HepG2 (cell line): ENCODE data around the gene CLUH. TPM values are rescaled to one million over a fixed set of nuclear protein-coding genes. Genes with fewer than 3 reads are reported as not detected.

Experiments
- ATAC-seq: fragments of 200-7000 bp; cut with Tn5 transposase; 3 replicates; pipeline ENCODE4 v1.9.1; 2020; ENCODE audit warnings: mild to moderate bottlenecking, moderate library complexity
- BruUV-seq: library from RNA; stranded (reverse); fragments of 400-500 nt; replicated peaks from 2 replicates; lab custom pipeline; 2021; lab: Mats Ljungman, UMichigan
- CTCF ChIA-PET: fragments of 300-600 bp; formaldehyde crosslinking; extraction: SDS; loops from one replicate; lab custom pipeline; 2021; ENCODE audit warnings: low total read pairs, inconsistent platforms, low intra/inter-chr PET ratio; lab: Yijun Ruan, JAX
- POLR2A ChIA-PET: fragments of 350-600 bp; sonication (Branson Sonifier 250); formaldehyde crosslinking; loops from one replicate; lab custom pipeline; 2020; ENCODE audit warnings: antibody characterized with exemption, inconsistent platforms; lab: Yijun Ruan, JAX
- DNase-seq: peaks from one replicate; pipeline ENCODE4 v3.0.0-alpha.2; 2015; ENCODE audit warnings: low spot score
- FAIRE-seq: peaks from 3 replicates; lab custom pipeline; 2011; peaks lifted over from hg19 to GRCh38; lab: Jason Lieb, UNC
- H2AFZ ChIP-seq: one replicate; pipeline ENCODE4 v1.6.1; 2011; ENCODE audit warnings: low read length, inconsistent platforms
- H3K27ac ChIP-seq: fragments of 300-600 bp; 3 replicates; pipeline ENCODE4 v1.8.0; 2011; ENCODE audit warnings: mixed run types, mild to moderate bottlenecking, mixed read lengths, low read length, inconsistent platforms; ENCODE audit not compliant: insufficient read depth; ENCODE audit errors: extremely low read length
- H3K27me3 ChIP-seq, 2 experiments: fragments of 200-600 bp in 1 of 2; 2 replicates in 1 of 2; 3 replicates in 1 of 2; pipeline versions ENCODE4 v1.6.0 to v1.8.0; 2011; ENCODE audit warnings: low read length in 2 of 2, mild to moderate bottlenecking in 2 of 2, moderate library complexity in 2 of 2, inconsistent platforms in 1 of 2; ENCODE audit not compliant: insufficient read depth in 2 of 2, control insufficient read depth in 1 of 2
- H3K36me3 ChIP-seq, 2 experiments: fragments of 200-600 bp in 1 of 2; replicated peaks in 1 of 2; 2 replicates in 1 of 2; 3 replicates in 1 of 2; pipeline versions ENCODE4 v1.5.1 to v1.8.0; 2011; ENCODE audit warnings: low read length in 2 of 2, inconsistent platforms in 1 of 2; ENCODE audit not compliant: insufficient read depth in 2 of 2, control insufficient read depth in 1 of 2
- H3K4me1 ChIP-seq: 2 replicates; pipeline ENCODE4 v1.5.1; 2012; ENCODE audit warnings: low read length, inconsistent platforms; ENCODE audit not compliant: insufficient read depth
- H3K4me2 ChIP-seq: 2 replicates; pipeline ENCODE4 v1.6.0; 2011; ENCODE audit warnings: low read depth, low read length, inconsistent platforms
- H3K4me3 ChIP-seq, 3 experiments: fragments of 200-600 bp in 1 of 3; sonication (generic), shearing (Covaris generic) in 1 of 3; replicated peaks in 1 of 3; 2 replicates each; pipeline ENCODE4 v1.5.1; 2011 to 2016; ENCODE audit warnings: low read length in 3 of 3, inconsistent platforms in 2 of 3, low read depth in 2 of 3, mild to moderate bottlenecking in 2 of 3, control low read depth in 1 of 3, mixed read lengths in 1 of 3; ENCODE audit not compliant: insufficient read depth in 1 of 3
- H3K79me2 ChIP-seq: one replicate; pipeline ENCODE4 v1.6.1; 2011; ENCODE audit warnings: low read length, inconsistent platforms; ENCODE audit not compliant: insufficient read depth
- H3K9ac ChIP-seq: 2 replicates; pipeline ENCODE4 v1.6.0; 2011; ENCODE audit warnings: mild to moderate bottlenecking, low read depth, low read length, inconsistent platforms; ENCODE audit not compliant: insufficient read depth
- H3K9me3 ChIP-seq: 2 replicates; pipeline ENCODE4 v1.5.1; 2012; ENCODE audit warnings: mild to moderate bottlenecking, low read length
- H4K20me1 ChIP-seq: 2 replicates; pipeline ENCODE4 v1.6.0; 2011; ENCODE audit warnings: inconsistent platforms, mild to moderate bottlenecking, low read length, moderate library complexity; ENCODE audit not compliant: insufficient read depth
- AGO2 ChIP-seq: fragments of 200-400 bp; formaldehyde crosslinking; optimal IDR thresholded peaks from 2 replicates; pipeline ENCODE3; 2017; ENCODE audit warnings: mild to moderate bottlenecking, low read depth, low read length, moderate library complexity
- AKAP8 ChIP-seq: sonication (generic); formaldehyde crosslinking; IDR thresholded peaks from 2 replicates; pipeline ENCODE4 v1.5.1; 2020; ENCODE audit warnings: mild to moderate bottlenecking, missing genetic modification reagents
- ATAD3A ChIP-seq: sonication (generic); formaldehyde crosslinking; IDR thresholded peaks from 2 replicates; pipeline ENCODE4 v1.4.0; 2020; ENCODE audit warnings: missing genetic modification reagents
- ATF7-NPFF ChIP-seq: sonication (generic); formaldehyde crosslinking; IDR thresholded peaks from 2 replicates; pipeline ENCODE4 v1.8.1; 2023; ENCODE audit warnings: mild to moderate bottlenecking, low read depth, missing genetic modification reagents, moderate library complexity
- CBFB ChIP-seq: sonication (generic); formaldehyde crosslinking; IDR thresholded peaks from 2 replicates; pipeline ENCODE4 v1.4.0; 2020; ENCODE audit warnings: missing genetic modification reagents
- CHD2 ChIP-seq: IDR thresholded peaks from 2 replicates; pipeline ENCODE4 v1.6.1; 2011; ENCODE audit warnings: low read depth, low read length, improper control_type of control experiment
- IKZF4 ChIP-seq: sonication (generic); formaldehyde crosslinking; IDR thresholded peaks from 2 replicates; pipeline ENCODE4 v1.5.1; 2020; ENCODE audit warnings: borderline replicate concordance, mild to moderate bottlenecking, low read depth, missing genetic modification reagents; ENCODE audit errors: not compliant biosample characterization
- KDM3A ChIP-seq: IDR thresholded peaks from 2 replicates; pipeline ENCODE4 v1.6.1; 2018; ENCODE audit warnings: low read depth, missing compliant biosample characterization
- NR2F2 ChIP-seq: IDR thresholded peaks from 2 replicates; pipeline ENCODE4 v1.6.1; 2012; ENCODE audit warnings: low read depth, inconsistent platforms, borderline replicate concordance
- REXO4 ChIP-seq: sonication (generic); formaldehyde crosslinking; IDR thresholded peaks from 2 replicates; pipeline ENCODE4 v1.8.0; 2022; ENCODE audit warnings: missing genetic modification reagents, mild to moderate bottlenecking, borderline replicate concordance
- STAT5B ChIP-seq: sonication (generic); formaldehyde crosslinking; IDR thresholded peaks from 2 replicates; pipeline ENCODE4 v1.4.0; 2020; ENCODE audit warnings: missing genetic modification reagents
- ZNF333 ChIP-seq: sonication (generic); formaldehyde crosslinking; IDR thresholded peaks from 2 replicates; pipeline ENCODE4 v1.4.0; 2020; ENCODE audit warnings: mild to moderate bottlenecking, missing genetic modification reagents, borderline replicate concordance
- ZNF350 ChIP-seq: sonication (generic); formaldehyde crosslinking; IDR thresholded peaks from 2 replicates; pipeline ENCODE4 v1.4.0; 2020; ENCODE audit warnings: mild to moderate bottlenecking, low read depth, missing genetic modification reagents, borderline replicate concordance
- ZNF513 ChIP-seq: sonication (generic); formaldehyde crosslinking; conservative IDR thresholded peaks from 2 replicates; pipeline ENCODE4 v1.5.0; 2020; ENCODE audit warnings: missing genetic modification reagents
- ZNF878 ChIP-seq: sonication (generic); formaldehyde crosslinking; IDR thresholded peaks from 2 replicates; pipeline ENCODE4 v1.8.1; 2023; ENCODE audit warnings: mild to moderate bottlenecking, missing genetic modification reagents, moderate library complexity
- WGBS: methylation state at CpG from one replicate; pipeline ENCODE4 v1.1.6; 2017; ENCODE audit warnings: low lambda C conversion rate; 5-methylcytosine and 5-hydroxymethylcytosine counted together
- in situ Hi-C: cut with HindIII; loops from 2 replicates; pipeline ENCODE4 v1.10.0; 2017; ENCODE audit warnings: low pct_unique_long_range_greater_than_20kb; ENCODE audit not compliant: extremely low pct_ligation_motif_present
- intact Hi-C: fragments of 100-400 bp; cut with micrococcal nuclease; formaldehyde crosslinking; loops from one replicate; pipeline ENCODE4 v1.10.0; 2022; ENCODE audit not compliant: unreplicated experiment
- polyA plus RNA-seq, 8 experiments: library from polyadenylated mRNA; depleted of rRNA in 3 of 8; stranded (reverse) in 7 of 8; unstranded in 1 of 8; fragments of >200 nt; fragmentation: Illumina TruSeq in 4 of 8; extraction: Trizol in 4 of 8; gene quantifications; 2 replicates each; pipeline versions ENCODE4 v1.2.1 to v1.2.3, GENCODE V29; 2011 to 2016; ENCODE audit warnings: low read depth in 4 of 8, missing spikeins in 1 of 8, mixed read lengths in 1 of 8; ENCODE audit not compliant: insufficient read depth in 1 of 8
- total RNA-seq, 5 experiments: library from RNA; depleted of rRNA; stranded (reverse); fragments of >200 nt; fragmentation: Illumina TruSeq; extraction: Trizol; gene quantifications; 2 replicates each; pipeline ENCODE4 v1.2.3, GENCODE V29; 2016; ENCODE audit warnings: low read depth in 1 of 5
- TF ChIP-seq, protein P1 (sequence below): sonication (generic); formaldehyde crosslinking; conservative IDR thresholded peaks from 2 replicates; pipeline ENCODE4 v1.4.0; 2020; ENCODE audit warnings: missing genetic modification reagents
- TF ChIP-seq, protein P2 (sequence below): sonication (generic); formaldehyde crosslinking; IDR thresholded peaks from 2 replicates; pipeline ENCODE4 v1.4.0; 2020; ENCODE audit warnings: missing genetic modification reagents
- TF ChIP-seq, protein P3 (sequence below): IDR thresholded peaks from 2 replicates; pipeline ENCODE4 v1.6.1; 2018; ENCODE audit warnings: missing genetic modification reagents

The CLUH gene
- total and polyA plus RNA-seq, 2 of the 13 experiments (the other 11 are each of a cell fraction or from before 2014, with no cell fraction given): 30.9 to 60.5 TPM

- peaks cover 16 to 24% of the 10 kb centered on the region in 2 experiments; a peak in 3 of 5 replicates for H3K36me3 ChIP-seq
- no peaks in the 10 kb centered on the region for H3K9me3 ChIP-seq
- no peak overlapping the region for H3K27ac ChIP-seq
- H4K20me1 ChIP-seq: peaks cover 6% of the 10 kb centered on the region; the same call in 1 of the 2 replicates
- H3K79me2 ChIP-seq: no peaks in the 10 kb centered on the region
- BruUV-seq: no TSS peak
- in situ Hi-C loops: no loop called here
- intact Hi-C loops: no loop called here
- no peak for FAIRE-seq
- peak; percentile 19 for DNase-seq
- peak; percentile 12 for ATAC-seq
- no peak overlapping the region for H3K4me2 ChIP-seq
- H2AFZ ChIP-seq: no peak overlapping the region
- no peak overlapping the region for H3K4me3 ChIP-seq
- ChIA-PET CTCF (no interaction called here), POLR2A (interaction anchor here (3.8 kb wide), 1 partner anchor 21 kb away, joined by 19 read pairs; no protein-coding TSS in a partner anchor)
- no peaks in the 10 kb centered on the region for H3K4me1 ChIP-seq
- 83% methylated on average over 23 of the region's 27 CpGs for WGBS
- H3K9ac ChIP-seq: no peak overlapping the region
- no peaks in the 10 kb centered on the region for H3K27me3 ChIP-seq
- TF ChIP-seq NR2F2 (peak; percentile 31; the same call in 1 of the 2 replicates), ZNF878 (CRISPR knock-in tag) (0 out of 2 replicates have a peak, but pooled peaks have one; percentile 29), CHD2 (no peak), CBFB (CRISPR knock-in tag) (no peak), ATAD3A (CRISPR knock-in tag) (no peak), REXO4 (no peak), ZNF513 (CRISPR knock-in tag) (no peak), KDM3A (CRISPR knock-in tag) (no peak), ZNF333 (CRISPR knock-in tag) (no peak), IKZF4 (CRISPR knock-in tag) (no peak), ATF7-NPFF (no peak), ZNF350 (CRISPR knock-in tag) (0 out of 2 replicates have a peak, but pooled peaks have one; percentile 43), AKAP8 (0 out of 2 replicates have a peak, but pooled peaks have one; percentile 23), AGO2 (peak; percentile 82), STAT5B (CRISPR knock-in tag) (no peak)
- TF ChIP-seq, protein P1, sequence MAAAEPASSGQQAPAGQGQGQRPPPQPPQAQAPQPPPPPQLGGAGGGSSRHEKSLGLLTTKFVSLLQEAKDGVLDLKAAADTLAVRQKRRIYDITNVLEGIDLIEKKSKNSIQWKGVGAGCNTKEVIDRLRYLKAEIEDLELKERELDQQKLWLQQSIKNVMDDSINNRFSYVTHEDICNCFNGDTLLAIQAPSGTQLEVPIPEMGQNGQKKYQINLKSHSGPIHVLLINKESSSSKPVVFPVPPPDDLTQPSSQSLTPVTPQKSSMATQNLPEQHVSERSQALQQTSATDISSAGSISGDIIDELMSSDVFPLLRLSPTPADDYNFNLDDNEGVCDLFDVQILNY (CRISPR knock-in tag): no peak
- TF ChIP-seq, protein P2, sequence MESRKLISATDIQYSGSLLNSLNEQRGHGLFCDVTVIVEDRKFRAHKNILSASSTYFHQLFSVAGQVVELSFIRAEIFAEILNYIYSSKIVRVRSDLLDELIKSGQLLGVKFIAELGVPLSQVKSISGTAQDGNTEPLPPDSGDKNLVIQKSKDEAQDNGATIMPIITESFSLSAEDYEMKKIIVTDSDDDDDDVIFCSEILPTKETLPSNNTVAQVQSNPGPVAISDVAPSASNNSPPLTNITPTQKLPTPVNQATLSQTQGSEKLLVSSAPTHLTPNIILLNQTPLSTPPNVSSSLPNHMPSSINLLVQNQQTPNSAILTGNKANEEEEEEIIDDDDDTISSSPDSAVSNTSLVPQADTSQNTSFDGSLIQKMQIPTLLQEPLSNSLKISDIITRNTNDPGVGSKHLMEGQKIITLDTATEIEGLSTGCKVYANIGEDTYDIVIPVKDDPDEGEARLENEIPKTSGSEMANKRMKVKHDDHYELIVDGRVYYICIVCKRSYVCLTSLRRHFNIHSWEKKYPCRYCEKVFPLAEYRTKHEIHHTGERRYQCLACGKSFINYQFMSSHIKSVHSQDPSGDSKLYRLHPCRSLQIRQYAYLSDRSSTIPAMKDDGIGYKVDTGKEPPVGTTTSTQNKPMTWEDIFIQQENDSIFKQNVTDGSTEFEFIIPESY: peak; percentile 46; the same call in 1 of the 2 replicates
- TF ChIP-seq, protein P3, sequence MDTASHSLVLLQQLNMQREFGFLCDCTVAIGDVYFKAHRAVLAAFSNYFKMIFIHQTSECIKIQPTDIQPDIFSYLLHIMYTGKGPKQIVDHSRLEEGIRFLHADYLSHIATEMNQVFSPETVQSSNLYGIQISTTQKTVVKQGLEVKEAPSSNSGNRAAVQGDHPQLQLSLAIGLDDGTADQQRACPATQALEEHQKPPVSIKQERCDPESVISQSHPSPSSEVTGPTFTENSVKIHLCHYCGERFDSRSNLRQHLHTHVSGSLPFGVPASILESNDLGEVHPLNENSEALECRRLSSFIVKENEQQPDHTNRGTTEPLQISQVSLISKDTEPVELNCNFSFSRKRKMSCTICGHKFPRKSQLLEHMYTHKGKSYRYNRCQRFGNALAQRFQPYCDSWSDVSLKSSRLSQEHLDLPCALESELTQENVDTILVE (CRISPR knock-in tag): no peak
Observed at GRCh38 chr17:2688351-2689342, 22.9 kb downstream of the CLUH start.
